GM12865 (cell line): ENCODE measurements around the gene ERV3-1.
"Not testable (repeated sequence)": the region's sequence is repeated elsewhere in the genome, so short reads cannot be mapped to it uniquely, and the experiment has no call there.

ENCODE experiments used
- DNase-seq: peaks from one replicate; pipeline ENCODE4 v3.0.0; 2010; ENCODE audit warnings: low read depth
- H3K4me3 ChIP-seq: 2 replicates; pipeline ENCODE4 v1.5.1; 2011; ENCODE audit warnings: mild to moderate bottlenecking, low read depth, low read length, control low read depth
- CTCF ChIP-seq: IDR thresholded peaks from 2 replicates; pipeline ENCODE4 v1.5.1; 2011; ENCODE audit warnings: low read length, control low read depth, low read depth, inconsistent platforms; ENCODE audit not compliant: insufficient read depth; ENCODE audit errors: missing control alignments

Gene ERV3-1

GRCh38 chr7:64945503-64946175 is 60.8 kb downstream of the ERV3-1 start:
- no peak overlapping the region for H3K4me3 ChIP-seq
- no peak for DNase-seq
- no peak for TF ChIP-seq CTCF

GRCh38 chr7:64944667-64945502 is 61.6 kb downstream of the ERV3-1 start:
- not testable (repeated sequence) for H3K4me3 ChIP-seq, DNase-seq
